NCI-H1417 (cell line): ENCODE measurements around the gene SPRR2F.
A peak's percentile ranks its signal among the peaks of the same experiment; 100 is the strongest.
"Not testable (repeated sequence)": the region's sequence is repeated elsewhere in the genome, so short reads cannot be mapped to it uniquely, and the experiment has no call there.

ENCODE experiments used
- DNase-seq, 3 experiments: peaks; one replicate each; lab custom pipeline; 2025; lab: John Stamatoyannopoulos, UW

The SPRR2F gene, protein sequence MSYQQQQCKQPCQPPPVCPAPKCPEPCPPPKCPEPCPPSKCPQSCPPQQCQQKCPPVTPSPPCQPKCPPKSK

GRCh38 chr1:153113416-153113815, at the start of gene SPRR2F:
Gene SPRR2F, minus strand, starts transcription at chr1:153113516. Its CDS starts 783 bp downstream, at chr1:153112733.
- no peak for DNase-seq

DNA sequence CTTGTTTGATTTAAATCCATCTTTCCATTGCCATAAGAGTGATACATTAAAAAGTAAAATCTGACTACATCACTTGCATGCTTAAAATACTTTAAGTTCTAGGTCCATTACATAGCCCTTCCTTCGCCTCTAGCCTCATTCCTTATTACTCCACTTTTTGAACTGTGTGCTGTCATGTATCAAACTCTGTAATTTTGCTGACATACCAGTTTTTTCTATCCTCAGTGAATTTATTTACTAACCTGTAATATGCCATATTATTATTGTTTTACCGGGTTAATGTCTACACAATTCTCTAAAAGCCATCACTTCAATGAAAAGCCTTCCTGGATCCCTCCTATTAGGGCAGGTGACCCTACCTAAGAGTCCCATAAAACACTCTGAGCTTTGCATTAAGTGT, 42.2 kb upstream of the SPRR2F start:
- no peak for DNase-seq

DNA sequence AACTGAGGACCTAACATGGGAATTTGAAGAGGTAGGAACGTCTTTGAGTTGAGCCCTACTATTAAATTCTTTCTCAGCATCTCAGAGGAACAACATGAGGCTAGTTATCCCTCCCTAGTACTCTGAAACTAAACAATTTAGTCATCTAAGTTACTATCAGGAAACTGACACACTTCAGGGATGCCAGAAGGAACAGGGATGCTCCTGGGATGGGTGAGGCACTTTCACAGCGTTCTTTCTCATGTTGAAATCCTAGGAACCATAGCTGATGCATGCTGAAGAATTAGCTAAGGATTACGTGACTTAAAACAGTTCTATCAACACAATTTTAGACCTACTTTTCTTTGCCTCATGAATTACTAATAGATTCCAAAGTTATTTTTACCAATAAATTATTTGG, 39.2 kb upstream of the SPRR2F start:
- no peak for DNase-seq

GRCh38 chr1:153150846-153151245, 37.5 kb upstream of the SPRR2F start, which contains the start of gene SPRR2G:
Gene SPRR2G, minus strand, starts transcription at chr1:153150890. Its CDS starts 780 bp downstream, at chr1:153150110.
- DNase-seq, result peak in 1 of 3 experiments; percentile 2

- no peak for DNase-seq
Observed at GRCh38 chr1:153141377-153141776, 28.1 kb upstream of the SPRR2F start.

DNA sequence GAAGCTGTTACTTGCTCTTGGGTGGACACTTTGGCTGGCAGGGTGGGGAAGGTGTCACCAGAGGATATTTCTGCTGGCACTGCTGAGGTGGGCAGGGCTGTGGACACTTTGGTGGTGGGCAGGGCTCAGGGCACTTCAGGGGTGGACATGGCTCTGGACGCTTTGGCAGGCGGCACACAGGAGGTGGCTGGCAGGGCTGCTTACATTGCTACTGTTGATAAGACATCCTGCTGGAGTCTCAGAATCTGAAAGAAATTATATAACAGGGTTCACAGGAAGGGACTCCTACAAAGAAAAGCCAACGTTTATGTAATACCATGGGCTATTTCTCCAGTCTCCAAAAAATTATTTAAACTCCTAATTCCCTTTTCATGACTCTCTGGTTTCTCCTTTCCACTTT, 27.2 kb upstream of the SPRR2F start:
- DNase-seq, result no peak

- DNase-seq, result no peak
Observed at GRCh38 chr1:153133743-153134142, 20.4 kb upstream of the SPRR2F start.

GRCh38 chr1:153133267-153133666, 20.0 kb upstream of the SPRR2F start:
- no peak for DNase-seq

DNA sequence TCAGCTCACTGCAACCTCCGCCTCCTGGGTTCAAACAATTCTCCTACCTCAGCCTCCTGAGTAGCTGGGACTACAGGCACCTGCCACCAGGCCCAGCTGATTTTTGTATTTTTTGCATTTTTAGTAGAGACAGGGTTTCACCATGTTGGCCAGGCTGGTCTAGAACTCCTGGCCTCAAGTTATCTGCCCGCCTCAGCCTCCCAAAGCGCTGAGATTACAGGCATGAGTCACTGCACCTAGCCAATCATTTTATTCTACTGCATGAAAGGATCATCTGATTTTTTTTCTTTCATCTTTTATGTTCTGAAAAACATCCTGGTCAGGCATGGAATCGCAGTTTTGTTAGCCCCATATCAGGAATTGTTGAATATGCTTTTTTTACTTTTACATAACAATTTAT, 15.4 kb upstream of the SPRR2F start:
- DNase-seq, result not testable (repeated sequence)

DNA sequence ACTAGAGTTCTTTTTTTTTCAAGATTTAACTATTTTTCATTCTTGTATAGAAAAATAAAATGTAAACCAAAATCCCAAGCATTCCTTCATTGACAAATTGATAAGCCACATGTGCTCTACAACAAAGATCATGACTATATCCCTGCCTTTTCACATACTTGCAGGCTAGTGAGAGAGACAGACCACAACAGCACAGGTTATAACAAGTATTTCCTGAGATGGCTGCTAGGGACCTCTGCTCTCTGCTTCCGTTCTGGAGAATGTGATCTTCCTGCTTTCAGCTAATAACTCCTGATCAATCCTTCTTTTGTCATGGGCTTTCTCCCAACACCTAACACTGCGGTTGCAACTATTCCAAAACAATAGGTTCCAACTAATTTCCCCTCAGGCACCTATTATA, 14.0 kb upstream of the SPRR2F start:
- no peak for DNase-seq

DNA sequence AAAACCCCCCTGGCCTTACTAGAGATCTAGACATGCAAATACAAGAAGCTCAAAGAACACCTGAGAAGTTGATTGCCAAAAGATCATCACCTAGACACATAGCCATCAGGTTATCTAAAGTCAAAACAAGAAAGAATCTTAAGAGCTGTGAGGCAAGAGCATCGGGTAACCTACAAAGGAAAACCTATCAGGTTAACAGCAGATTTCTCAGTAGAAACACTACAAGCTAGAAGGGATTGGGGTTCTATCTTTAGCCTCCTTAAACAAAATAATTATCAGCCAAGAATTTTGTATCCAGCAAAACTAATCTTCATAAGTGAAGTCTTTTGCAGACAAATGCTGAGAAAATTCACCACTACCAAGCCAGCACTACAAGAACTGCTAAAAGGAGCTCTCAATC, 12.2 kb upstream of the SPRR2F start:
- DNase-seq, result no peak

- not testable (repeated sequence) for DNase-seq
Observed at GRCh38 chr1:153123793-153124192, 10.5 kb upstream of the SPRR2F start.

- peak; percentile 94 to 99 (median 97) for DNase-seq
Observed at GRCh38 chr1:153122831-153123421, 9.6 kb upstream of the SPRR2F start.

GRCh38 chr1:153120945-153121344, 7.6 kb upstream of the SPRR2F start:
- no peak for DNase-seq

- DNase-seq, result peak; percentile 5 to 80 (median 48)
Observed at GRCh38 chr1:153119491-153119971, 6.2 kb upstream of the SPRR2F start.

GRCh38 chr1:153115264-153115663, 1.9 kb upstream of the SPRR2F start:
- DNase-seq, result not testable (repeated sequence)

DNA sequence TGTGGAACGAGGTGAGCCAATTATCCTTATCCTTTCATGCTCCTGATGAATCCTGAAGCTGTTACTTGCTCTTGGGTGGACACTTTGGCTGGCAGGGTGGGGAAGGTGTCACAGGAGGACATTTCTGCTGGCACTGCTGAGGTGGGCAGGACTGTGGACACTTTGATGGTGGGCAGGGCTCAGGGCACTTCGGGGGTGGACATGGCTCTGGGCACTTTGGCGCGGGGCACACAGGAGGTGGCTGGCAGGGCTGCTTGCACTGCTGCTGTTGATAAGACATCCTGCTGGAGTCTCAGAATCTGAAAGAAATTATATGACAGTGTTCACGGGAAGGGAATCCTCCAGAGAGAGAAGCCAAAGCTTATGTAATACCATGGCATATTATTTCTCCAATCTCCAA, 862 bp downstream of the SPRR2F start:
- DNase-seq, result not testable (repeated sequence)

DNA sequence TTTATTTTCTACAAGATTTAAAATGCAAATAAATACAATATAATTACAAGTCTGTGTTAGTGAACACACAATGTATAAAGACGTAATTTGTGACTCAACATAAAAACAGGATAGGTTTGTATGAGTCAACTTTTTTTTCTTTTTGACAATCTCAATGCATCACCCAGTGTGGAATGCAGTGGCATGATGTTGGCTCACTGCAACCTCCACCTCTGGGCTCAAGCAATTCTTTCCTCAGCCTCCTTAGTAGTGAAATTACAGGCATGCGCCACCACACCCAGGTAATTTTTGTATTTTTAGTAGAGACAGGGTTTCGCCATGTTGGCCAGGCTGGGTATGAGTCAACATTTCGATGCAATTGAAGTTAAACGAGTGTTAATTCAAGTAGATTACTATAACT, 13.1 kb downstream of the SPRR2F start:
- no peak for DNase-seq

- DNase-seq, result no peak
Observed at GRCh38 chr1:153099461-153100045, 13.8 kb downstream of the SPRR2F start.

DNA sequence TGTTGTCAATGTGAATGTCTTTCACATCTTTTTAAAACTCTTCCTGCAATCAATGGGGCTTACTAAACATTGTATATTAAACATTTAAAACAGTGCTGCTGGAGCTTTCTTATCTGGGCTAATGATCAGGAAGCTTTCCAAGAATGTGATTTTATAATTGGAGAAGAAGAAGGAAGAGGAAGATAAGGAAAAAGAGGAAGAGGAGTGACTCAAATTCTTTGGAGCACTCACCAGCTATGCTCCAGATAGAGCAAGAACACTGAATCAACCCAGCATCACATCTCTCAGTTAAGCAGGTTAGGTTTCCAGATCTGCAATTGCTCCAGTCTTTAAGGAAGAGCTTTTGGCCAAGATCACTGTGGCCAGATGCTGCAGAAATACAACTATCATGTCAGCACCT, 17.6 kb downstream of the SPRR2F start:
- no peak for DNase-seq

DNA sequence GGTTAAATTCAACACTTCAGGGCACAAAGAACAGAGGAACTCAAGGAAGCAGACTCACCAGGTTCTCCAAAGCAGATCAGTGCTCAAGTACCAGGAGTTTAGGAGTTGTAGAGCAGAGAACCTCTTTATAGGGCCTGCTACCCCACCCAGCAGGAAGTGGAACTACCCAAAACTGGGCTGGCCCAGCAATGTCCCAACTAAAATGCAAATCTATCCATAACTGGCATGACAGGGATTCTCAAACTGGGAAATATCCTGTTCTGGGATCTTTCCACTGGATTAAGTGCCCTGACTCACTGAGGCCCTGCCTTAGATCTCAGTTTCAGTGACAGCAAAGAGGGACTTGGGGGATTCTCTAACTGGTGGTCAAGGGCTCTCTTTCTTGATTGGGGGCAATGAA, 18.9 kb downstream of the SPRR2F start, which contains the start of gene SPRR2E:
Gene SPRR2E, minus strand, starts transcription at position 101 of the 400 bp plus-strand sequence. CDS start 775 bp downstream, outside the sequence.
- DNase-seq, result no peak

DNA sequence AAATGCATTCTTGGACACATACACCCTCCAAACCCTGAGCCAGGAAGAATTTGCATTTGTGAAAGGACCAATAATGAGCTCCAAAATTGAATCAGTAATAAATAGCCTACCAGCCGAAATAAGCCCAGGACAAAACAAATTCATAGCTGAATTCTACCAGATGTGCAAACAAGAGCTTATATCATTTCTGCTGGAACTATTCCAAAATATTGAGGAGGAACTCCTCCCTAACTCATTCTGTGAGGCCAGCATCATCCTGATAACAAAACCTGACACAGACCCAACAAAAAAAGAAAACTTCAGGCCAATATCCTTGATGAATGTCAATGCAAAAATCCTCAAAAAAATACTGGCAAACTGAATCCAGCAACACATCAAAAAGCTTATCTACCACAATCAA, 25.7 kb downstream of the SPRR2F start:
- DNase-seq, result no peak

GRCh38 chr1:153081736-153082135, 31.6 kb downstream of the SPRR2F start:
- DNase-seq, result no peak
